AG04450 (cell line): ENCODE results near the gene NRTN. TPM values are rescaled to one million over a fixed set of nuclear protein-coding genes. Genes with fewer than 3 reads are reported as not detected.
"Not testable (repeated sequence)": the region's sequence is repeated elsewhere in the genome, so short reads cannot be mapped to it uniquely, and the experiment has no call there.

Experiments used
- CTCF ChIA-PET: fragments of 300-600, 350-600 bp; formaldehyde crosslinking; extraction: SDS; loops from one replicate; lab custom pipeline; 2022; ENCODE audit warnings: antibody characterized with exemption, inconsistent platforms; lab: Charles Lee
- POLR2A ChIA-PET: fragments of 350-600 bp; formaldehyde crosslinking; extraction: SDS; loops from one replicate; lab custom pipeline; 2021; ENCODE audit warnings: antibody characterized with exemption, inconsistent platforms; lab: Yijun Ruan, JAX
- DNase-seq: peaks from one replicate; pipeline ENCODE4 v3.0.0-alpha.2; 2011; ENCODE audit warnings: low read depth, low spot score
- H3K27ac ChIP-seq: one replicate; pipeline ENCODE4 v1.5.1; 2012; ENCODE audit warnings: low read depth, low read length, control low read depth
- H3K27me3 ChIP-seq: one replicate; pipeline ENCODE4 v1.6.0; 2012; ENCODE audit warnings: low read length; ENCODE audit not compliant: control insufficient read depth, insufficient read depth
- H3K4me3 ChIP-seq: 2 replicates; pipeline ENCODE4 v1.5.1; 2011; ENCODE audit warnings: mild to moderate bottlenecking, low read depth, low read length, control low read depth
- H3K9me3 ChIP-seq: 2 replicates; pipeline ENCODE4 v1.5.1; 2012; ENCODE audit warnings: low read length; ENCODE audit not compliant: control insufficient read depth, insufficient read depth
- polyA plus RNA-seq: library from polyadenylated mRNA; depleted of rRNA; stranded (reverse); fragments of >200 nt; gene quantifications from 2 replicates; pipeline ENCODE4 v1.2.3, GENCODE V29; 2011
- TF ChIP-seq, protein P1 (sequence below): IDR thresholded peaks from 2 replicates; pipeline ENCODE4 v1.5.1; 2011; ENCODE audit warnings: low read depth, low read length, control low read depth, inconsistent platforms

NRTN gene
- polyA plus RNA-seq, 1 experiment: 0.24 TPM

DNA sequence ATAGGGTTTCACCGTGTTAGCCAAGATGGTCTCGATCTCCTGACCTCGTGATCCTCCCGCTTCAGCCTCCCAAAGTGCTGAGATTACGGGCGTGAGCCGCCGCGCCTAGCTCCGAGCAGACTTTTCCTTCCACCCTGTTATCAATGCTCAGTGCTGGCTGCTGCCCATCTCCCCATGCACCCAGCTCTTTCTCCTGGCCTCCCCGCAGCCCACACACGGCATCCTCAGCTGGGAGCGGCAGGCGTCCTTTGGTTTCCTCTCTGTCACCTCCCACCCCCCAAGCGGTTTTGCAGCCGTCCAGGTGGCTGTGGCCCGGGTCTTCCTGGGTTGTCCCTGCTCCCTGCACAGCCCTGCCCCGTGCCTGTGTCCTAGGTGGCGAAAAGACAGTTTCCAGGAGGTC lies 32.5 kb upstream of the NRTN start:
- Histone ChIP-seq H3K9me3 (no peaks in the 10 kb centered on the region; the same call in 1 of the 2 replicates), H3K4me3 (no peak overlapping the region), H3K27me3 (peaks cover 4% of the 10 kb centered on the region), H3K27ac (no peak overlapping the region)
- no peak for DNase-seq
- TF ChIP-seq, protein P1, sequence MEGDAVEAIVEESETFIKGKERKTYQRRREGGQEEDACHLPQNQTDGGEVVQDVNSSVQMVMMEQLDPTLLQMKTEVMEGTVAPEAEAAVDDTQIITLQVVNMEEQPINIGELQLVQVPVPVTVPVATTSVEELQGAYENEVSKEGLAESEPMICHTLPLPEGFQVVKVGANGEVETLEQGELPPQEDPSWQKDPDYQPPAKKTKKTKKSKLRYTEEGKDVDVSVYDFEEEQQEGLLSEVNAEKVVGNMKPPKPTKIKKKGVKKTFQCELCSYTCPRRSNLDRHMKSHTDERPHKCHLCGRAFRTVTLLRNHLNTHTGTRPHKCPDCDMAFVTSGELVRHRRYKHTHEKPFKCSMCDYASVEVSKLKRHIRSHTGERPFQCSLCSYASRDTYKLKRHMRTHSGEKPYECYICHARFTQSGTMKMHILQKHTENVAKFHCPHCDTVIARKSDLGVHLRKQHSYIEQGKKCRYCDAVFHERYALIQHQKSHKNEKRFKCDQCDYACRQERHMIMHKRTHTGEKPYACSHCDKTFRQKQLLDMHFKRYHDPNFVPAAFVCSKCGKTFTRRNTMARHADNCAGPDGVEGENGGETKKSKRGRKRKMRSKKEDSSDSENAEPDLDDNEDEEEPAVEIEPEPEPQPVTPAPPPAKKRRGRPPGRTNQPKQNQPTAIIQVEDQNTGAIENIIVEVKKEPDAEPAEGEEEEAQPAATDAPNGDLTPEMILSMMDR: no peak
- CTCF ChIA-PET: interaction anchor here (0.7 to 0.9 kb wide), 2 partner anchors 212 to 275 kb away, joined by 3 to 10 read pairs; no protein-coding TSS in a partner anchor
- POLR2A ChIA-PET: no interaction called here

DNA sequence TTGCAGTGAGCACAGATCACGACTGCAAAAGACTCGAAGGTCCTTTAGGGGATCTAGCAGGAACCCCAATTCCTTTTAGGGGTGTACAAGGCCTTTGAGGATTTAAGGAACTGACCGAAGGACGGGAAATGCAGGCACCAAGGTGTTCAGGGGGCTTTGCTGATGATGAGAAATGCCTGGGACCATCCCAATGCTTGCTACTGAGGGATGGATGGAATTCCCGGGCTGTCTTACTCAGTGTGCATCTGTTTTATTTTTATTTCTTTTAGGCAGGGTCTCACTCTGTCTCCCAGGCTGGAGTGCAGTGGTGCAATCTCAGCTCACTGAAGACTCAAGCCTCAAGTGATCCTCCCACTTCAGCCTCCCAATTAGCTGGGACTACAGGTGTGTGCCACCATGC lies 31.6 kb upstream of the NRTN start:
- no peak for DNase-seq
- Histone ChIP-seq H3K27me3 (peaks cover 4% of the 10 kb centered on the region), H3K4me3 (no peak overlapping the region), H3K9me3 (no peaks in the 10 kb centered on the region; the same call in 1 of the 2 replicates), H3K27ac (no peak overlapping the region)
- ChIA-PET CTCF (interaction anchor here (0.6 to 2.3 kb wide), 6 partner anchors 10 to 274 kb away, joined by 3 to 29 read pairs (median 6); partner anchors contain the start of gene PRR22), POLR2A (no interaction called here)
- TF ChIP-seq, protein P1: no peak

DNA sequence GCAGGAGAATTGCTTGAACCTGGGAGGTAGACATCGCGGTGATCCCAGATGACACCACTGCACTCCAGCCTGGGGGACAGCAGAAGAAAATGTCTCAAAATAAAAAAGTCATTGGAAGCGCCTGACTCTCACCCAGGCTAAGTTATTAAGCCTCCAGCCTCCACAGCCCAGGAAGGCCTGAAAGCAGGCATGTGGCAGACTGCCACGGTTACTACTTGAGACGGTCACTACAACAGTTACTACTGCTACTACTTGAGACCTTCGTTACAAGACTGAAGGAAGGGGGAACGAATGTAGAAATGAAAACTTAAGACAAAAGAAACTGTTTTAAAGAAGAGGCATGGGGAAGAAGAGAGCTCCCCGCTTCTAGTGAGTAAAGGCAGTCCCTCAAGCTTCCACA lies 29.9 kb upstream of the NRTN start:
- Histone ChIP-seq H3K27ac (no peak overlapping the region), H3K27me3 (peaks cover 4% of the 10 kb centered on the region), H3K4me3 (no peak overlapping the region), H3K9me3 (no peaks in the 10 kb centered on the region; the same call in 1 of the 2 replicates)
- POLR2A ChIA-PET: interaction anchor here (0.6 kb wide), 1 partner anchor 55 kb away, joined by 5 read pairs; the partner anchor contains the start of genes CATSPERD and LONP1
- CTCF ChIA-PET: interaction anchor here (1.0 to 2.3 kb wide), 3 partner anchors 19 to 29 kb away, joined by 3 to 29 read pairs (median 10); no protein-coding TSS in a partner anchor
- no peak for DNase-seq
- TF ChIP-seq, protein P1: no peak

DNA sequence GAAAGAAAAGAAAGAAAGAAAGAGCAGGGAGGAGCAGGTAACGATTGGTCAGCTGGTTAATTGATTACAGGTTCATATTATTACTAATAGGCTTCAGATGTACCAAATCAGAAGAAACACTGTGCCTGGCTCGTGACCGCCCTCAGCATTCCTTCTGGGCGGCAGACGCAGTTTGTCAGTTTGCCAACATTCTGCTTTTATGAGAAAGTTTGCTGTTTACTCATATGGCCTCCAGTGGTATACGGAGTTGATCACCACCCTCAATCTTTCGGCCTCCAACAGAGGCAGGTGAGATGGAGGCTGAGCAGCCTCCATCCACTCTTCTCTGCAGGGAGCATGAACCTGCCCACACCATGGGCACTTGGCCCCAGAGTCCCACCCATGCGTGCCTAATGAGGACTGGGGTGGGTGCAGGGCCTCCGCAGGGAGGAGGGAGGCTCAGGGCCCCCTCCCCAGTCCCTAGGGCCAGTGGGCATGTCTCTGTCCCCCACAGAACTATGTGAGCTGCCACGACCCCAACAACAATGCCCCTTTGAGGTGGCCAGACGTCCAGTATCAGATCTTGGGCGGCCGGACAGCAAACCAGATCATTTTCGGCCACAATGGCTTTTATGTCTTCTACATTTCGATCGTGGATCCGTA lies 29.1 kb upstream of the NRTN start:
- Histone ChIP-seq H3K27me3 (peaks cover 4% of the 10 kb centered on the region), H3K27ac (no peak overlapping the region), H3K9me3 (no peaks in the 10 kb centered on the region; the same call in 1 of the 2 replicates), H3K4me3 (no peak overlapping the region)
- ChIA-PET CTCF (interaction anchor here (0.6 to 2.2 kb wide), 2 partner anchors 27 to 28 kb away, joined by 4 to 10 read pairs; no protein-coding TSS in a partner anchor), POLR2A (no interaction called here)
- DNase-seq: no peak
- TF ChIP-seq, protein P1: no peak

DNA sequence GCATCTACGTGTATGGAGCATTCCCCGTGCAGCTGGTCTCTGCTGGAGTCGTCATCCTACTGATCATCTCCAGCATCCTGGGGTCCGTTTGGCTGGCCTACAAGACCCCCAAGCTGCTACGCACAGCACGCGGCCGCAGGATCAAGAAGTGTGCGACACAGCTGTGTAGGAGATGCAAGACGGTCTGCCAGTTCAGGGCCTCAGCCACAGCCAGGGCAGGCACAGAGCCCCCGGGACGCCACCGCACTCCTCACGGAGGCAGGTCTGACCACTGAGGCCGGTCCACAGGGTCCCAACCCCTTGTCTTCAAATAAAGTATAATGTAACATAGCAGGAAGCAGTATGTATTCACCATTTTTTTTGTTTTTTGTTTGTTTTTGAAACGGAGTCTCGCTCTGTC lies 26.5 kb upstream of the NRTN start:
- H3K27ac ChIP-seq: no peak overlapping the region
- ChIA-PET CTCF (interaction anchor here (1.9 kb wide), 1 partner anchor 26 kb away, joined by 5 read pairs; the partner anchor contains the start of gene NRTN), POLR2A (no interaction called here)
- TF ChIP-seq, protein P1: no peak
- H3K4me3 ChIP-seq: no peak overlapping the region
- H3K9me3 ChIP-seq: no peaks in the 10 kb centered on the region; the same call in 1 of the 2 replicates
- no peak for DNase-seq
- peaks cover 4% of the 10 kb centered on the region for H3K27me3 ChIP-seq

DNA sequence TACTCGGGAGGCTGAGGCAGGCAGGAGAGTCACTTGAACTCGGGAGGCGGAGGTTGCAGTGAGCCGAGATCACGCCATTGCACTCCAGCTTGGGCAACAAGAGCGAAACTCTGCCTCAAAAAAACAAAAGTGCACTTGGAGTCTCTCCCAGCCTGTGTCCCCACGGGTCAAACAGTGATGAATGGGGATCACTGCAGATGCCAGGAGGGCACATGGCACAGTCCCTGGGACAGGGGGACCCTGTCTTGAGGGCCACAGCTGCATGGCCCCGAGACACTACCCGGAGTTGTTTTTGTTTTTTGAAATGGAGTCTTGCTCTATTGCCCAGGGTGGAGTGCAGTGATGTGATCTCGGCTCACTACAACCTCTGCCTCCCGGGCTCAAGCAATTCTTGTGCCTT lies 24.0 kb upstream of the NRTN start:
- H3K4me3 ChIP-seq, DNase-seq, H3K9me3 ChIP-seq, H3K27me3 ChIP-seq, CTCF ChIA-PET, H3K27ac ChIP-seq: not testable (repeated sequence)
- POLR2A ChIA-PET: interaction anchor here (0.6 kb wide), 1 partner anchor 20 kb away, joined by 5 read pairs; no protein-coding TSS in a partner anchor
